Measurements from ENCODE around the gene TBR1.

The TBR1 gene

DNA sequence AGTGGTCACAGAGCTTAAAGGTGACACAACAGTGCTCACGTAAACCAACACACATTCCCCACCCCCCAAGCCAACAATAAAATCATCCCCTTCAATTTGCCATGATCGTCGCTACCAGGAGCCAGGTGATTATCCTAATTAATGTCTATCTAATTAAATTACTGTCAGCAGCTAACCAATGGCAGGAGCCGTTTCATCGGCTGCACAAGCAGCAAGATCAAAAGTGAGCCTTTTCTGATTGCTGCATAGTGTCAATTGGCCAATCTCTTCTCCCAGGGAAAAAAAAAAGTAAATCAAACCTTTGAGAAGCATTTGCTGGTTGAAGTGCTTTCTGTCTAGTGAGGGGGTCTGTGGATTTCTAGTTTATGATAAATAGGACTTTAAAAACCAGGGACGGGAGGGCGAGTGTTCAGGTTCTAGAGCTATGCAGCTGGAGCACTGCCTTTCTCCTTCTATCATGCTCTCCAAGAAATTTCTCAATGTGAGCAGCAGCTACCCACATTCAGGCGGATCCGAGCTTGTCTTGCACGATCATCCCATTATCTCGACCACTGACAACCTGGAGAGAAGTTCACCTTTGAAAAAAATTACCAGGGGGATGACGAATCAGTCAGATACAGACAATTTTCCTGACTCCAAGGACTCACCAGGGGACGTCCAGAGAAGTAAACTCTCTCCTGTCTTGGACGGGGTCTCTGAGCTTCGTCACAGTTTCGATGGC is at the start of gene TBR1:
TSS of gene TBR1 (plus strand) at position 311 of the 721 bp plus-strand sequence. CDS start at position 425, 114 bp downstream.
- FAIRE-seq, result no peak

- no peak for FAIRE-seq
These were observed 48.4 kb upstream of the TBR1 start for GRCh38 chr2:161367675-161368074.

- FAIRE-seq, result no peak
These were observed 46.8 kb upstream of the TBR1 start for GRCh38 chr2:161369311-161369710.

- FAIRE-seq, result no peak
These were observed 45.1 kb upstream of the TBR1 start for GRCh38 chr2:161370981-161371380.

DNA sequence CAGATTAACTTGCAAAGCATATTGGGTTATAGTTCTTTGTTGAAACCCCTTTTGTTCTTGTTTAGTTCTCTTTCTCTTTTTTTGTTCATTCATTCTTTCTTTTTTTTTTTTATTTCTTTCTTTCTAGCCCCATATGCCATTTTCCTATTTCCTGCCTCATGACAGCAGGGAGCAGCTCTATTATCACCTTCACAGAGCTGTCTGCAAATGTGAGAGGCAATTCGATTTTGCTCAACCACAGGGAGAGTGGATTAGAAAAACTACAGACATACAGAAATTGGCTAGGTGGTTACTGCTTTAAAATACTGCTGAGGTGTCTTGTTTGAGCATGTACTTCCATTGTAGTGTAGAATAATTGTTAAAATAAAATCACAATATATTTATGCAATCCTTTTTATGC is 44.2 kb upstream of the TBR1 start:
- FAIRE-seq, result no peak

GRCh38 chr2:161373942-161374341 is 42.2 kb upstream of the TBR1 start:
- no peak for FAIRE-seq

DNA sequence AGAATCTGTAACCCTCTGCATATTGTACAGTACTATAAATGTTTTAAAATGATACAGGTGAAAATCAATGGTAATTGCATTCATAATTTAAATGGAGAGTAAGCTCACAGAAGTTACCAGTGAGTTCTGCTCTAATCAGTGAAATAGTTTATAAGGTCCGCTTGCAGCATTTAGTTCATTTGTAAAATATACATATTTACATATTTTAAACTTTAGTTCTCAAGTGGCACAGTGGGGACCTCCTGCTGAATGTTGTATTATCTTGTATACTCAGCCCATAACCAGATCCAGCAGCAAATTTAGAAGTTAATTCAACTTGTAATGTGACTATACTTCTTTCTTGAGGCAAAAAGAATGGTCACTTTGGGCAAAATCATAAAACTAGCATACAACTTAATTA is 41.7 kb upstream of the TBR1 start:
- no peak for FAIRE-seq

GRCh38 chr2:161379740-161380139 is 36.4 kb upstream of the TBR1 start:
- no peak for FAIRE-seq

GRCh38 chr2:161381546-161381945 is 34.6 kb upstream of the TBR1 start:
- no peak for FAIRE-seq

GRCh38 chr2:161382747-161383146 is 33.4 kb upstream of the TBR1 start:
- no peak for FAIRE-seq

DNA sequence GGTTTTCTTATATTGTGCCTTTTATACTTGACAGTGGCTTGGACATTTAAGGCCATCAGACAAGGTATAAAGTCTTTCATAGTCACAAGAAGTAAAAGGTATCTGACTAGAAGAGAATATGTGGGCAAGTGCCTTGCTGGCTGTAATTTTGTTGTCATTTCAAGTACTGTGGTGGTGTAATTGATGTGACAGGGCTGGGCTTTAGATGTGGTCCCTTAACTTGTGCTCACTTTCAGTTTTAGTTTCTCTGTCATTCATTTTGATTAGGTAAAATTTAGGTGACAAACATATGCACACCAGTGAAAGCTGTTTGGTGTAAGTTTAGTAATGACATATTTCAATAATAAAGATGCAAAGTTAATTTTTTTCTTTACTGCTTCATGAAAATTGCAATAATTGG is 31.2 kb upstream of the TBR1 start:
- no peak for FAIRE-seq

- FAIRE-seq, result no peak
These were observed 29.8 kb upstream of the TBR1 start for GRCh38 chr2:161386228-161386824.

- FAIRE-seq, result no peak
These were observed 27.8 kb upstream of the TBR1 start for GRCh38 chr2:161388146-161388779.

- FAIRE-seq, result peak; percentile 38
These were observed 24.2 kb upstream of the TBR1 start for GRCh38 chr2:161391737-161392506.

- FAIRE-seq, result no peak
These were observed 16.0 kb upstream of the TBR1 start for GRCh38 chr2:161400076-161400475.

DNA sequence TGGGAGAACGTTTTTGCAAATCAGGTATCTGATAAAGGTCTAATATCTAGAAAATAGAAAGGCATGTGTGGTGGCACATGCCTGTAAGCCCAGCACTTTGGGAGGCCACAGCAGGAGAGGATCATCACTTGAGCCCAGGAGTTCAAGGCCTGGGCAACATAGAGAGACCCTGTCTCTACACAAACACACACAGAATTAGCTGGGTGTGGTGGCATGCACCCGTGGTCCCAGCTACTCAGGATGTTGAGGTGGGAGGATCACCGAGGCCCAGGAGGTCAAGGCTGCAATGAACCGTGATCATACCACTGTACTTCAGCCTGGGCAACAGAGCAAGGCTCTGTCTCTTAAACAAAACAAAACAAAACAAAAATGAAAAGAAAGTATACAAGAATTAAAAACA is 13.8 kb upstream of the TBR1 start:
- no peak for FAIRE-seq

DNA sequence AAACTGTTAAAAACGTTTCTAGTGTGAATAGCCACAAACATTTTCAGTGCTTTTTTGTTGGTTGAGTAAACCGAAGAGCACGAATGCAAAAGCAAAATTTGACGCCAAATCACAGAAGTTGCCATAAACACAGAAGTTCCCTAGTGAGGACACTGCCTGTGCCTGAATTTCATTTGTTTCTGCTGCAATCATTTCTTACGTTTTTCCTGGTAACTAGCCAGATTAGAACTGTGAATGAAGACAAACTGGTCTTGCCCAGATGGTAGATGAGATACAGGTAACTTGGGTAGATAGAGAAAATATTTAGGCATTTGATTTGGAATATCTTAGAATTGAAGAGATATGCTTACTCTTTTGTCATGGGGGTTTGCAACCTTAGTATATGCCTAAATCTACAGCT is 9.8 kb upstream of the TBR1 start:
- FAIRE-seq, result no peak

GRCh38 chr2:161407597-161407996 is 8.5 kb upstream of the TBR1 start:
- FAIRE-seq, result no peak

DNA sequence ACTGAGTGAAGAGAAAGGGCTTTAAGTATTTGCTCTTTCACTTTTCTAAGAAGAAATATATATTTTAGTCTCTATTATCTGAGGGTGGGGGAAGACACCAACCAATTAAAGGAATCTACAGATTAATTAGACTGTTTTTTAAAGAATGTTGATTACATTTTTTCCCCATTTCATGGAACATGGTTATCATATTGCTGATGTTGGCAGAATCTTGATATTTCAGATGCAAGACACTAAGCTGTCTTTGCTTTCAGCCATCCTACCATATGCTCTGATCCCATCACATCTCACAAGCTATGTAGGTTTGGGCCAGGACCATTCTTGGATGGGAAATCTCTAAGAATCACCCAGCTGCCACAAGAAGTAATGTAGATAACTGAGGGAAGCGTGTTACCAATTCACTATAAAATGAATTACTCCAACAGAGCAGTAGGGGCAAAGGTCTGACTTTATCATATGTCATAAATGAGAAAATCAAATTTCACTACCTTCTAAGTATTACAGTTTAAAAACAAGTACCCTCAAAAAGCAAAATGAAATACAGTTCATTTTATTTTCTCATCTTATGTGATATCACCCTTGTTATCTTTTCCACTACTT is 6.7 kb upstream of the TBR1 start:
- no peak for FAIRE-seq

GRCh38 chr2:161412346-161412745 is 3.8 kb upstream of the TBR1 start:
- FAIRE-seq, result no peak

GRCh38 chr2:161414042-161415033 is 1.8 kb upstream of the TBR1 start:
- FAIRE-seq, result no peak
